ENCODE measurements around the gene GALK2. TPM values are rescaled to one million over a fixed set of nuclear protein-coding genes. Genes with fewer than 3 reads are reported as not detected.
A peak's percentile ranks its signal among the peaks of the same experiment; 100 is the strongest.

Gene GALK2
- total and polyA plus RNA-seq, 8 donors = 23.1 to 43.1 (median 25.1) TPM

GRCh38 chr15:49279521-49280456 lies 109.7 kb downstream of the GALK2 start:
- Histone ChIP-seq H3K9me3 (no peaks in the 10 kb centered on the region), H3K4me3 (no peak overlapping the region), H3K4me1 (no peaks in the 10 kb centered on the region), H3K36me3 (peaks cover 0 to 25% of the 10 kb centered on the region in 2 donors), H3K27me3 (no peaks in the 10 kb centered on the region), H3K27ac (no peak overlapping the region)
- TF ChIP-seq, protein P1, sequence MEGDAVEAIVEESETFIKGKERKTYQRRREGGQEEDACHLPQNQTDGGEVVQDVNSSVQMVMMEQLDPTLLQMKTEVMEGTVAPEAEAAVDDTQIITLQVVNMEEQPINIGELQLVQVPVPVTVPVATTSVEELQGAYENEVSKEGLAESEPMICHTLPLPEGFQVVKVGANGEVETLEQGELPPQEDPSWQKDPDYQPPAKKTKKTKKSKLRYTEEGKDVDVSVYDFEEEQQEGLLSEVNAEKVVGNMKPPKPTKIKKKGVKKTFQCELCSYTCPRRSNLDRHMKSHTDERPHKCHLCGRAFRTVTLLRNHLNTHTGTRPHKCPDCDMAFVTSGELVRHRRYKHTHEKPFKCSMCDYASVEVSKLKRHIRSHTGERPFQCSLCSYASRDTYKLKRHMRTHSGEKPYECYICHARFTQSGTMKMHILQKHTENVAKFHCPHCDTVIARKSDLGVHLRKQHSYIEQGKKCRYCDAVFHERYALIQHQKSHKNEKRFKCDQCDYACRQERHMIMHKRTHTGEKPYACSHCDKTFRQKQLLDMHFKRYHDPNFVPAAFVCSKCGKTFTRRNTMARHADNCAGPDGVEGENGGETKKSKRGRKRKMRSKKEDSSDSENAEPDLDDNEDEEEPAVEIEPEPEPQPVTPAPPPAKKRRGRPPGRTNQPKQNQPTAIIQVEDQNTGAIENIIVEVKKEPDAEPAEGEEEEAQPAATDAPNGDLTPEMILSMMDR (IDR thresholded peaks at IDR 0.05) = no peak
- no peak for DNase-seq
- intact Hi-C loops (cut with DNase I) = no loop called here
- no peak for ATAC-seq

GRCh38 chr15:49282366-49282765 lies 112.3 kb downstream of the GALK2 start:
- Histone ChIP-seq H3K27ac (no peak overlapping the region), H3K4me3 (no peak overlapping the region), H3K36me3 (peaks cover 0 to 34% of the 10 kb centered on the region in 2 donors), H3K27me3 (no peaks in the 10 kb centered on the region), H3K9me3 (no peaks in the 10 kb centered on the region), H3K4me1 (no peaks in the 10 kb centered on the region)
- DNase-seq (no peak), ATAC-seq (no peak)
- intact Hi-C loops (cut with DNase I) = no loop called here
- TF ChIP-seq, protein P1 (IDR thresholded peaks at IDR 0.05) = no peak

- H3K27ac ChIP-seq = no peak overlapping the region
Observed at GRCh38 chr15:49286649-49287404, 116.8 kb downstream of the GALK2 start.

DNA sequence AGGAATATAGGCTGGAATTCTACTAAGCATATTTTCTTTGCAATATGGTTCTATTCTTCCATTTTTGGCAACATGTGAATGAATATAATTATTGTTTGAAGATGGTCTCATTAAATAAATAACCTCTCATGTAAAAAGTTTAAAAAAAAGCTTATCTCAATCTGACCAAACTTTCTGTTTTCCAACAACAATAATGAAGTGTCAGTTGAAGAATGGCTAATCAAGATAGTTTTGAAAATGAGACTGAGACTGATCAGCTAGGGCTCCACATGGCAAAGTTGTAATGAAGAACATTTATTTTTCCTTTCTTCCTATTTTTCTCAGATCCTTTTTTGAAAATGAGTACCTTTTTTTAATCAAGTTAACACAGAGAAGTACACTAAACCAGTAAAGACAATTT lies 117.4 kb downstream of the GALK2 start:
- Histone ChIP-seq H3K4me3 (no peak overlapping the region), H3K27me3 (no peaks in the 10 kb centered on the region), H3K9me3 (no peaks in the 10 kb centered on the region), H3K4me1 (no peaks in the 10 kb centered on the region), H3K27ac (no peak overlapping the region), H3K36me3 (peaks cover 0 to 31% of the 10 kb centered on the region in 2 donors)
- no peak for ATAC-seq
- intact Hi-C loops (cut with DNase I) = no loop called here
- peak in 1 of 4 donors; percentile 37 for DNase-seq
- TF ChIP-seq, protein P1 (IDR thresholded peaks at IDR 0.05) = no peak

More at GRCh38 chr15:49286649-49287404, 116.8 kb downstream of the GALK2 start:
- Histone ChIP-seq H3K27me3 (no peaks in the 10 kb centered on the region), H3K4me1 (no peaks in the 10 kb centered on the region), H3K4me3 (no peak overlapping the region), H3K36me3 (peaks cover 0 to 29% of the 10 kb centered on the region in 2 donors), H3K9me3 (no peaks in the 10 kb centered on the region)
- intact Hi-C loops (cut with DNase I) = no loop called here
- TF ChIP-seq, protein P1 (IDR thresholded peaks at IDR 0.05) = no peak
- ATAC-seq = no peak
- peak in 1 of 4 donors; percentile 6 for DNase-seq

- no peak overlapping the region for H3K4me3 ChIP-seq
- ATAC-seq (no peak), DNase-seq (no peak)
- intact Hi-C loops (cut with DNase I) = no loop called here
- no peaks in the 10 kb centered on the region for H3K4me1 ChIP-seq
- no peak overlapping the region for H3K27ac ChIP-seq
- no peaks in the 10 kb centered on the region for H3K9me3 ChIP-seq
- H3K27me3 ChIP-seq = no peaks in the 10 kb centered on the region
- TF ChIP-seq, protein P1 (IDR thresholded peaks at IDR 0.05) = no peak
- peaks cover 0 to 35% of the 10 kb centered on the region in 2 donors for H3K36me3 ChIP-seq
Observed at GRCh38 chr15:49288391-49288790, 118.3 kb downstream of the GALK2 start.

All from left lung (tissue), 10 donors.